Stomach (tissue), 4 donors: Measurements from ENCODE around the gene TEPSIN.

Experiments used
- EP300 ChIP-seq: sonication (generic); formaldehyde crosslinking; IDR thresholded peaks from one replicate; pipeline ENCODE4 v1.6.1; 2017; ENCODE audit warnings: antibody characterized with exemption
- POLR2A ChIP-seq, 4 donors: fragments of 450-650 bp; IDR thresholded peaks; one replicate each; pipeline ENCODE4 v1.6.1; 2016; ENCODE audit warnings: antibody characterized with exemption in 4 of 4, control low read depth in 2 of 4, mild to moderate bottlenecking in 1 of 4, moderate library complexity in 1 of 4
- POLR2AphosphoS5 ChIP-seq, 3 donors: sonication (generic); formaldehyde crosslinking; IDR thresholded peaks; one replicate each; pipeline ENCODE4 v1.6.1; 2016; ENCODE audit warnings: antibody characterized with exemption in 3 of 3
- TF ChIP-seq, protein P1 (sequence below), 7 experiments: fragments of 450-650 bp in 4 of 7; fragments of 200-600 bp in 3 of 7; sonication (generic) in 3 of 7; IDR thresholded peaks; one replicate each; pipeline ENCODE4 v1.5.1; 2016 to 2019; ENCODE audit warnings: antibody characterized with exemption in 7 of 7, control low read depth in 2 of 7, mild to moderate bottlenecking in 1 of 7

DNA sequence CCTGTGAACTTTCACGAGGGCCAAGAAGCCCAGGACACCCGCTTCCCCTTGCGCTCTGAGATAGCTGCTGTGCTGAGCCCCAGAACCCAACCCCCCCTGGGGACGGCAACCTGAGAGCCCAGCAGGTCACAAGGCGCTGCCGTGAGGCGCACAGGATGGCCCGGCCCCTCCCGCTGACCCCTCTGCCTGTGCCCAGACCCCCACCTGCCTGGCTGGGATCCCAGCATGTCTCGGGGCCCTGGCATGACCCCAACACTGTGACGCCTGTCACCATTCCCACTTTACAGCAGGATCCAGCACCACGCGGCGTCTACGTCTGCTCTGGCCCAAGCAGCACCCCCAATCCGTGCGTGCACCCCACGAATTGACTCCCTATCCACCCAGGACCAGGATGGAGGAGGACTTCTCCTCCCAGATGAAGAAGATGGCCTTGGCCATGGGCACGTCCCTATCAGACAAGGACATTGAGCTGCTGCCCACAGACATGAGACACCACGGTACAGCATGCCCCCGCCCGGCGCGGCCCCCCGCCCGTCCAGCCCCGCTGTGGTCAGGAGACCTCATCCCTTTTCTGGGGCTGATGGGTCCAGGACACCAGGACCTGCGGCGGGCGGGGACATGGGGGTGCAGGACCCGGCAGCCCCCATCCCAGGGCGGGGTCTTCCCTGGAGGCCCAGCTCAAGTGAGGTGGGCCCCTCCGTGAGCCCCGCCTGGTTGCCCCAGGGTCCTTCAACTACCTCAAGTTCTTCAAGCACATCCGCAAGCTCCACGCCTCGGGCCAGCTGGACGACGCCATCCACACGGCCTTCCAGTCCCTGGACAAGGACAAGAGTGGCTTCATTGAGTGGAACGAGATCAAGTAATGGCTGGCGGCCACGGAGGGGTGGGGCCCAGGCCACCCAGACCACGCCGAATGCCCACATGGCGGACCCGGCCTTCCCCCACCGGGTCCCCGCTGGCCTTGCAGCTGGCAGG lies 57.7 kb downstream of the TEPSIN start:
- TF ChIP-seq, protein P1, sequence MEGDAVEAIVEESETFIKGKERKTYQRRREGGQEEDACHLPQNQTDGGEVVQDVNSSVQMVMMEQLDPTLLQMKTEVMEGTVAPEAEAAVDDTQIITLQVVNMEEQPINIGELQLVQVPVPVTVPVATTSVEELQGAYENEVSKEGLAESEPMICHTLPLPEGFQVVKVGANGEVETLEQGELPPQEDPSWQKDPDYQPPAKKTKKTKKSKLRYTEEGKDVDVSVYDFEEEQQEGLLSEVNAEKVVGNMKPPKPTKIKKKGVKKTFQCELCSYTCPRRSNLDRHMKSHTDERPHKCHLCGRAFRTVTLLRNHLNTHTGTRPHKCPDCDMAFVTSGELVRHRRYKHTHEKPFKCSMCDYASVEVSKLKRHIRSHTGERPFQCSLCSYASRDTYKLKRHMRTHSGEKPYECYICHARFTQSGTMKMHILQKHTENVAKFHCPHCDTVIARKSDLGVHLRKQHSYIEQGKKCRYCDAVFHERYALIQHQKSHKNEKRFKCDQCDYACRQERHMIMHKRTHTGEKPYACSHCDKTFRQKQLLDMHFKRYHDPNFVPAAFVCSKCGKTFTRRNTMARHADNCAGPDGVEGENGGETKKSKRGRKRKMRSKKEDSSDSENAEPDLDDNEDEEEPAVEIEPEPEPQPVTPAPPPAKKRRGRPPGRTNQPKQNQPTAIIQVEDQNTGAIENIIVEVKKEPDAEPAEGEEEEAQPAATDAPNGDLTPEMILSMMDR (IDR thresholded peaks at IDR 0.05) = no peak
- TF ChIP-seq POLR2A (IDR thresholded peaks at IDR 0.05) = no peak
- TF ChIP-seq POLR2AphosphoS5 (IDR thresholded peaks at IDR 0.05) = no peak
- no peak for TF ChIP-seq EP300
